GM21529 (cell line): Measurements from ENCODE around the gene INSYN2B.
"Not testable (repeated sequence)": the region's sequence is repeated elsewhere in the genome, so short reads cannot be mapped to it uniquely, and the experiment has no call there.

Experiments
- ATAC-seq: cut with Tn5 transposase; IDR thresholded peaks from one replicate; pipeline ENCODE4 v1.9.1; 2021; ENCODE audit not compliant: unreplicated experiment

The INSYN2B gene

DNA sequence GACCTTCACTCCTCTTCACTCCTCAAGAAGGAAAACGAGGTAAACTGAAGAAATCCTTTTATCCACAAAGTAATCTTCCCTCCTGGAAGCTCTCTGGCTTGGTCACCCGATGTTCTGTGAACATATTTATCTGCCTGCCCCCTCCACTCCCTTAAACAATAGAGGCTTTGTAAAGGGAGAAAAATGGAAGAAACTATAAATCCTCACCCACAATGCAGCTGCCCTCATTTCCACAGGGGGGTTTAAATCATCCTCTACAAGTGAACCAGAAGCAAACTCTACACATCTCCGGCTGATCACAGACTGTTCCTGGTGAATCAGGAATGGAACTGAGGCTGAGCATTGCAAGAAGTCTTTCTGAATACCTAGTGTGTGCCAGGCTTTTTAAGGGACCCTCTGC lies 7.2 kb downstream of the INSYN2B start:
- no peak for ATAC-seq

DNA sequence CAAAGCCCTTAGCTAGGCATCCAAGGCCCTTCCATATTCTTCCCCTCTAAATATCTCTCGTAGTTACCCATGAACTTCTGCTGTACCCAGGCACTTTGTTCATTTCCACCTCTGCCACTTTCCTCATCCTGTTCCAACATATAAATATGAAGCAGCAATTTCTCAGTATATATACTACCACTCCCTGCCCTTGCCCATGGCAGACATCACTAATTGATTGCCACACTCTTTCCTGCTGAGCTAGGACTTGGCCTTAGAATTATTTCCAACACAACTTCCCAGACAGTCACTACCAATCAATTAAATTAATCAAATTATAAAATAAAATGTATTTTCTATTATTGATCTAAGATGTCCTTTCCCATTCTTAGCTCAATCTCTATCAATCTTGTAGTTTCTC lies 8.5 kb downstream of the INSYN2B start:
- no peak for ATAC-seq

DNA sequence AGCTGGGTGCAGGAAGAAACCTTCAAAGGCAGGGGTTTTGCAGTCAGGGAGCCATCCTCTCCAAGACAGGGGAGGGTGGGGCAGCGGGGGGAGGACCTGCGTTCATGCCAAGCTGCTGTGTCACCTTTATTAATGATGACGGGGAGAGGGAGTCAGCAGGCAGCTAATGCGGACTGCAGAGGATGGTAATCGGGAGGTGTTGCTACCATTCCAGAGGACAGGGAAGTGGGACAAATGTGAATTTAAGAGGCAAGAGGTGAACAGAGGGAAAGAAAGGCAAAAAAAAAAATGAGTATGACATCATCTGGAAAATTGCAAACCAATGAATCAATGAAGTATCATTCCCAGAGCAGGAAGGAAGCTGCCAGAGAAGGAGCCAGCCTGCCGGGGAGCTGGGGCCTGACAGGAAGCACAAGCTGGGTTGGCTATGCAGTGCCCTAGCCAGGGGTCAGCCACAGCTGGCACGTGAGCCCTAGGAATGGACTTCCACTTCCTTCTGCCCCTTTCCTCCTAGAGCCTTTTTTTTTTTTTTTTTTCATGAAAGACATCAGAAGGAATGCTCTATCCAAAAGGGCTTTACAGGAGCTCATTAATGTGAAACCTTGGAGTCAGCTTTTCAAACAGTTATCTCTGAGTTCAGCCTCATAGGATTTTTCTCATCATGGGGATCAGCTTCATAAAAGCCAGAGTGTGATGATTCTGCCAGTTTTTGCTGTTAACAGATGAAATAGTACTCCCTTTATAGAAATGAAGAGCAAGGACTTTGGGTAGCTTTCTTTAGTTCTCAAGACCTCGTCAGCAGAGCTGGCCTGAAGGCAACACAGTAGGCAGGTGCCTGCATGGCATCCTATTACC lies 9.2 kb downstream of the INSYN2B start:
- ATAC-seq, result no peak

DNA sequence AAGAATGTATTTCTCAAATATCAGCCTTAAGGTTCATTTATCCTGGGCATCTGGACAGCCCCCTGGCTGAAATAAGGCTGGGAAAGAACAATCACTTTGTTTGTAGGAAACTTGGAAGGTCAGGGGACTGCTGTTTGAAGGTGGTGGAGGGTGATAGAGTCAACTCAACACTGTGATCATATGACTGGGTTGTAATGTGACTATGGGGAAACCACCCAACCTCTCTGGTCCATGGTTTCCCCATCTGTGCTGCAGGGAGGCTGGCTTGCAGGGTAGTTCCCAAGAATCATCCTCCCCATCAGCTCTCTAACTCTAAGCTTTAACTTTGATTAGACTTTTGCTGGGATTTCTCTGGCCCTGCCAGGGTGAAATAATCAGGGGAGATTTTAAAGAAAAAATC lies 10.0 kb downstream of the INSYN2B start:
- ATAC-seq, result peak; percentile 72

DNA sequence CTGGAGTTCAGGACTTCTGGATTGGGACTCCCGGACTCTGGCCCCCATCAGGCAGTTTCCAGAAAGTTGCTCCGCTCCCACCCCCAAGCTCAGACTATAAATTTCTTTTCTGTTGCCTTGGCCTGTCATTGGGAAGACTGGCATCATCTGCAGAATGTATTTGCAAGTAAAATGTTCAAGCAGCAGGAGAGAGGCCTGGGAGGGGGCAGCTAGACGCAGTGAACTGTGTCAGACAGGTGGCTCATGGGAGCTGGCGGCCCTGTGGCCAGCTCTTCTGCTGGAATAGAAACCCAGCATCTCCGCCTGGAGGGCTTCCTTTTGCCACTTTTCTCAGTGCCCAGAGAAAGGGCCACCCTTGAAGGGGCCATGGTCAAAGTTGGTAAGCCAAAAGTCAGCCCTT lies 16.0 kb downstream of the INSYN2B start:
- ATAC-seq, result no peak

DNA sequence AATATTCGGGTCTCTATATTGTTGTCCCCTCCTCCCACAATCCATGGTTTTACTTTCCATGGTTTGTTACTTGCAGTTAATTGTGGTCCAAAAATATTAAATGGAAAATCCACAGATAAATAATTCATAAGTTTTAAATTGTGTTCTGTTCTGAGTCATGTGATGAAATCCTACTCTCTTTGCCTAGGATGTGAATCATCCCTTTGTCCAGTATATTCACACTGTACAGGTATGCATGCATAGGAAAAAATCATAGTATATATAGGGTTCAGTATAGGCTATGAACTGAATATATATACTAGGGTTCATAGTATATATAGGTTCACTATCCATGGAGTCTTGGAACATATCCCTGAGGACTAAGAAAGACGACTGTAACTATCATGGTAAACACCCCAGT lies 19.6 kb downstream of the INSYN2B start:
- no peak for ATAC-seq

DNA sequence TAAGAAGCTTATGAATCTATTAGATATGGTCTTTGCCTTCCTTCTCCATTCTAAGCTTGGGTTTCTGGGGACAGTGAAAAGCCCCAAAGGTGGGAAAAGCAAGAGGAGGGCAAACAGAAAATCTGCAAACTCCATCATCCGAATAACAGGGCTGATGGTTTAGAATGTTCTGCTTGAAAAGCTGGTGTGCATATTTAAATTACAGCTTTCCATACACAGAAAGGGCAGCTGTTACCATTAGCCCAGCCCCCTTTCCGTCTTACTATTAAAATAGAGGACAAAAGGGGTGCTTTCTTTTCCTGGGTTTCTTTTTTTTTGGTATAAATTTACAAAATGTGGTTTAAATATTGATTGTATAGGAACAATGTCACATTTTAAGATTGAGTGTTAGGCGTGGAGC lies 22.0 kb downstream of the INSYN2B start:
- ATAC-seq, result no peak

DNA sequence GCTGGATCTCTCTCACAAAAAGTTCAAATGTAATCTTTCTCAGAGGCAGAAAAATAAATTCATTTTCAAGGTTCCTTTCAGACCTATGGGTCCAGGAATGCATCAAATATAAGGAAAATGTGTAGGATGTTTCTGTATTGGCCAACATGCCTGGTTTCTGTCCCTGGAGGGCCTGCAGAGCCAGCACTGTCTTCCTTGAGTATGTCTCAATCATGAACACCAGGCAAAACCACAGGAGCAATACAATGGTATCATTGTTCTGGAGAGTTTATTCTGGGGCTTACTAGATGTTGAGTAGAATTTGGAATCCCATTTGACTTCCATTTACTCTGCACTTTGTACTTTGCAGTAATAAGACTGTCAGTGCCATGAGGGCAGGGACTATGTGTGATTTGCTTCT lies 23.5 kb downstream of the INSYN2B start:
- ATAC-seq, result no peak

DNA sequence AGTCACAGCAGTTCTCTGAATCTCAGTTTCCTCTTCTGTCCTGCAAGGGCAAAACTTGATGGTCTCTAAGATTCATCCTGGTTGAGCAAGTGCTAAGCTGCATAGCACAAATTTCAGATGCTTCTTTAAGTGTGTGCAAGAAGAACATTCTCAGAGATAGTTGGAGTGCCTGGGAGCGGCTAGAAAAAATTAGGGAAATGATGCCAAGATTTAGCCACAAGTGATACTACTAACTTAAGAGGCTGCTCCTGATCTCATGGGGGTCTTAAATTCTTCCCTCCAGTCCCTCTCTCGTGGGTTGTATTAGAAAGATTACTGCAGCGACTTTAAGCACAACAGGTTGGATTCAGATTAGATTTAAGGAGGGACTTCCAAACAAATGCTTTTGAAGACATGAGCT lies 24.2 kb downstream of the INSYN2B start:
- ATAC-seq, result no peak

DNA sequence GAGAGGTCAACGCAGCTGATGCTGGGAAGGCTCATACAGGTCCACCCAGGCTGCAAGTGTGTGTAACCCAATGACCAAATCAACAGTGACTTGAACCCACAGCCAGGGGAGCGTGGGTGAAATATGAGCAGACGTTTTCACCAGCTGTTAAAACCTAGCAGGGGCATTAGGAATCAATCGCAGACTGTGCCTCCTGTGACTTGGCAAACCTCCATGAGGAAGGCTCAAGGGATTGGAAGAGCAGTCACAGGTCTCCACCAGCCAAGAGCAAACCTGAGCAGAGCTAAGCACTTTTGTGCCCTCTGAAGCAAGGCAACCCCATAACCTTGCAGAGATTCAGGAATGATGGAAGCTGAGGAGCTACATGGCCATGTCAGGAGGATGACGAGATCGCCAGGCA lies 25.5 kb downstream of the INSYN2B start:
- ATAC-seq, result no peak

DNA sequence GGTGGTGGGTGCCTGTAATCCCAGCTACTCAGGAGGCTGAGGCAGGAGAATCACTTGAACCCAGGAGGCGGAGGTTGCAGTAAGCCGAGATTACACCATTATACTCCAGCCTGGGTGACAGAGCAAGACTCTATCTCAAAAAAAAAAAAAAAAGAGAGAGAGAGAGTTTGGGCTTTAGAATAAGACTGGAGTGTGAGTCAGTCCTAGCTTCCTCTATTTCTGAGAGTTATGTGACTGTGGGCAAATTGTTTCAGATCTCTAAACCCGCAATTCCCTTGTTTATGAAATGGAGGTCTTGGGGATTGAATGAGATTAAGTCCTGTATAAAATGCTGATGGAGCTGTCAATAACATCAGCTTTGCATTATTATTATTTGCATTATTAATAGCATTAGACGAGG lies 27.1 kb downstream of the INSYN2B start:
- not testable (repeated sequence) for ATAC-seq

DNA sequence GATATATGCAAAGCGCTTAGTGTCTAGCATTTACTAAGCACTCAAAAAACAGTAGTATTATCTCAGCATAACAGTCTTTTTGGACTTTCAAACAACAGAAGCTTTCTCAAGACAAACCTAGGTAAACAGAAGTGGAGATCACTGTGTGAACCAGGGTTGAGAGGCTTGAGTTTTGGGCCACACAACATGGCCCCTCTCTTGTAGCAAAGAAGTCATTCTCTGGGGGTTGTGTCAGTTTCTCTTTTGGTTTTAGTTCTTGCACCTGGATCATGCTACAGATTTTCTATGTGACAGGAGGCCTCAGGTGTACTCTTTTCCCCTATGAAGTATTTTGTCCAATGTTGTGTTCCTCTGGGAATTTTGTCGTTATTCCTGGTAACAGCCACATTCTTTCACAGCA lies 30.0 kb downstream of the INSYN2B start:
- ATAC-seq, result no peak

DNA sequence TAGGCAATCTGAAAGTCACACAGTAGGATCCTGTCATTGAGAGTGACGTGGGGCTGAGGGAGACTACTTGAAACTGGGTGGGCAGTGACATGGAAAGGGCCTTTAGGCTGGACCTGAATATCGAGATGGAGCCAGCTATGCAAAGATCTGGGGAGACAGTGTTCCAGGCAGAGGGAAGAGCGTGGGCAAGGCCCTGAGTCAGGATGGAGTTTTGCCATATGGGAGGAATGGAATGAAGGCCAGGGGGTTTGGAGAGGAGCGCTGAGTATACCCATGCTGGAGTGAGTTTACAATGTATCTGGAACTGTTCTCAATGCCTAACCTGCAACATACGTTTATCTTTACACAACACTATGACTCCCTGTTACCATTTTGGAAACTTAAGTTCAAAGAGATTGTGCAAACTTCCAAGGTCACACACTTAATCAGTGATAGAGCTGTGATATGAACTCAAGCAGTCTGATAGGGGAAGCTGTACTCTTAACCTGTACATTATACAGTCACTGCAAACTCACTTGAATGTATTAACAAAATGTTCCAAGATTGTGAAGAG lies 33.5 kb downstream of the INSYN2B start:
- ATAC-seq, result no peak

DNA sequence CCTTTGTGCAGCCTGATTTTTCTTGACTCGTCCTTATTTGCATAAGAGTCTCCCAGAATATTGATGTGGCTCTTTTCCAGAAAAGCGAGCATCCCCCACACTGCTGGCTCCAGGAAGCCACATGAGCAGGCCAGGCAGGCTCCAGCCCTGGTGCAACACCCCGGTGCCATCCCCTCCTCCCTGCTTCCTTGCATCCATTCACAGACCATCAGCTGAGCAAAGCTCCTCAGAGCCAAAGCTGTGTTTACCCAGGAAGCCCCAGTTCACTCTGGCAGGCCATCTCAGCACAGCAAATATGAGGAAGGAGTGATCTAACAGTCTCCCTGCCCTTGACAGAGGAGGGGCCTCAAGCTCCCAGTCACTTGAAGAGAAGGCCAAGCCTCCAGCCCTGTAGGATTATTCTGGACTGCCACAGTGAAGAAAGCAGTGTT lies 34.4 kb downstream of the INSYN2B start:
- no peak for ATAC-seq

DNA sequence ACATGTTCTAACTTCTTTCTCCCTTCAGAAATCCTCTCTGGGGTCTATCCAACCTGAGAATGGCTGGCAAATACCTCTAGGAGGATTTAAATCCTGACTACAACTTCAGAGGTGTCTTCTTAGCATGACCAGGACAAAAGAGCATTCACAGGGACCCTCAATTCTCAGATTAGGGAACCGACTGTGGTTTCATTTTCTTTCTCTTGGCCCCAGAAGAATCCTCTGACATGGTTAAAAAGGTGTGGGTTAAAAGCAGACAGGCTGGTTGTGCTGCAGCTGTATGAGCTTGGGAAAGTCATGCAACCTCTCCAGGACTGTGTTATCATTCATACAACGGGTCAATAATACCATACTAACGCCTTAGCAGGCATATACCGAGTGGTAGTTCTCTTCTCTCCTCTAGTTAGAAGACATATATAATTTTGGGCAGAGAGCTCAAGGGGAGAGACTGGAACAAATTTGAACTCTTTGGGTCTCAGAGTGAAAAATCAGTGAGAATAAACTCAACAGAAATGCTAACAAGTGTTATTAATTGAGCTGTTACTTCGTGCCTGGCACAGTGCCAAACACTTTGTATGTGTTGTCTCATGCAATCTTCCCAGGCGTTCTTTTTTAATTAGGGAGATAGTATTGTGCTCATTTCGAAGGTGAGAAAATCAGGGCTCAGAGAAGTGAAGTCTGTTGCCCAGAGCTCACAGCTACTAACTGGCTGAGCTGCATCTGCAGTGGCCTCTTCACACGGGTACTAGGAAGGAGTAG lies 35.2 kb downstream of the INSYN2B start:
- peak; percentile 50 for ATAC-seq

DNA sequence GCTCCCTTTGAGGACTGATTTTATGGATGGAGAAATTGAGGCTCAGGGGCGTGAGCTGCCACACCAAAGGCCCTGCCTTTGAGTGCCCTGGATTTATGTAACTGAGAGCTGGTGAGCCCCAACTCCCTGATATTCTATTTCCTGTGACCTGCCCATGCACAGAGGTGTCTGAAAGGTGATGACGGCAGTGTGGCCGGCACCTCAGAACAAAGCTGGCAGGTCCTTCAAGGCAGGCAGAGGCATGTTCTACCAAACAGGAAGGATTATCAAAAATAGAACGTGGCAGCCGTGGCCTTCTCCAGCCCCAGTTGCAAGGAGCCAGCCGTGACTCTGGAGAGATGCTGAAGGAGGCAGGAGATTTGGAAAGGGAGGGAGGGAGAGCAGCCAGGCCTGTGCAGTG lies 36.2 kb downstream of the INSYN2B start:
- ATAC-seq, result no peak

DNA sequence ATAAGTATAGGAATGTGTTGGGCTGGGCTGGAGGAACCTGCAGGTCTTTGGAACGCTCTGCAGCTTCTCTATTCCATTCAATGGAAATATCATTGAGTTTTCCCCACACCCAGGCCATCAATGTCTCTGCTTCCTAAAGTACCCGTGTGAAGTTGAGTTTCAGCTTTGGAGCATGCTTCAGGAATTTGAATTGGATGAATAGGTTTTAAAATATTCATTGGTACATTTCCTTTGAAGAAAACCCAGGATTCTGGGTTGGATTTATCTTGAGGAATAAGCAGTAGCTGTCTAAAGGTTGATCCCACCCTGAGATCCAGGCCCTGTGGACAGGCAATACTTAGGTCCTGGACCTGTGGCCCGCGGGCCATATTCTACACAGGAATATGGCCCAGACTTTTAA lies 37.3 kb downstream of the INSYN2B start:
- no peak for ATAC-seq

DNA sequence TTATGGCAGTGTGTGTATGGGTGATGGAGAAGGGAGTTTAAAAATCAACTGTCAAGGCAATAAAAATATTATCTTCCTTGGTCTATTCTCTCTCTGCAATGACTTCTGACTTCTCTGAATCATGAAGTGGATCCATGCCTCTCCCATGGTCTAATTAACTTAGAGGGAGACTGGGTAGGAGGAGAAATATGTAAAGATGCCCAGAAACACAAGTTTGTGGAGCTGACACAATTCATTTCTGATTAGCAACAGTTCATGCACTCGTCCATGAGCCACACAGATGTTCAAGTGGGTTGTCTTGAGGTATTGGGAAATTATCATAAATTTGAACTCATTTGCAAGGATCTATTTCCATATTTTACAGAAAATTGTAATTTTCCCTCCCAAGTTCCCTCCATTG lies 38.1 kb downstream of the INSYN2B start:
- no peak for ATAC-seq

DNA sequence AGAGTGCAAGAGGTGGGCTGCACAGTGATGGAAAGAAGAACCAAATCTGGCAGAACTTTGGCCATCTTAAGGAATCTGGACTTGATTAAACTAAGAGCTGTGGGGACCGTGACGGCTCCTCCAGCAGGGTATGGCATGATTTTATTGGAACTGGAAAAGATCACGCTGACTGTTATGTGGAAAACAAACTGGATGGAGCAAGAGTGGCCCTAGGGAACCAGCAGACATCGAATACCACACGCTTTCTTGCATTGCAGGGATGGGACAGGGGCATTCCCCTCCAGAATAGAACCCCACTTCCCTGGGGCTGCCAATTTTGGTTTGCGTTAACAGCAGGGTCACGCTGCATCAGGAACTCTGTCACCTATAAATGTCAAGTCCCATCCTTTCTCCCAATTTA lies 38.8 kb downstream of the INSYN2B start:
- ATAC-seq, result no peak

DNA sequence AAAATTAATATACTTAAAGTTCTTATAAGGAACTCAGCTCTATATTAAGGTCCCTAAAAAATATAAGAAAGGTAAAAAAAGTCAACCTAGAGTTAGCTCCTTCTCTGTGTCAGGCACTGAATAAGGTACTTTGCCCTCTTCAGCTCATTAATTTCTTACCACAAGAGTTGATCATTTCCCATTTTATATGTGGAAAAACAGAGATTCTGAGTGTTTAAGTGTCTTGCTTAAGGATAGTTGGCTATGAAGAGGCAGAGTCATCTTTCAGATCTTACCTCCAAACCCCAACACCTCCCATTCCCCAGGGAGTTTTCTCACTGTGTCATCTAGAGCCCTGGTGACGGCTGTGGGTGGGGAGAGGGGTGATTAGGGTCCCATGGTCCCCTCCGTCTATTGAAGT lies 40.6 kb downstream of the INSYN2B start:
- no peak for ATAC-seq

DNA sequence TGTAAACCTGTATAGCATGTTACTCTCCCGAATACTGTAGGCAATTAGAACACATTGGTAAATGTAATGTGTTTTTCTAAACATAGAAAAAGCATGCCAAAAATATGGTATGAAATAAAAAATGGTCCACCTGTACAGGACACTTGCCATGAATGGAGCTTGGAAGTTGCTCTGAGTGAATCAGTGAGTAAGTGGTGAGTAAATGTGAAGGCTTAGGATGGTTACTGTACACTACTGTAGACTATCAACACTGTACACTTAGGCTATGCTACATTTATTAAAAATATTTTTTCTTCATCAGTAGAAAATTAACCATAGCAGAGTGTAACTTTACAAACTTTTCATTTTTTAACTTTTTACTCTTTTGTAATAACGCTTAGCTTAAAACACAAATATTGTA lies 41.9 kb downstream of the INSYN2B start:
- ATAC-seq, result no peak

DNA sequence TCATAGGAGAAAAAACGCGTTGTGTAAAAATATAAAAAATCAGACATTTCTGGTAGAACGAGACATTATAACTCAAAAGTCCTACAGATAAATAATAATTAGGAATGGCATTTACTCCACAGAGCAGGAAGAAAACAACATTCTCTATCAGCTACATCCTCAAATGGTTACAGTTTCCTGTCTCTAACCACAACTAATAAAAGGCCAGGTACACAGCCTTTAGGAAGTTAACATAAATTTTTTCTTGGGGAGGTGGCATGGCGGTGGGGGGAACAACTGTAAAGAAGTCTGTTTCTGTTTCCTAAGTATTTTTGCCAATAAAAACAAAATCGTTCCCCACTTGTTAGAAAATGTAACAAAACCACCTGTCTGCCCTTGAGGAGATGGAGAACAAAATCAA lies 44.5 kb downstream of the INSYN2B start:
- ATAC-seq, result no peak
